Neural crest cell (in vitro differentiated cells): ENCODE measurements around the gene PTCH2. TPM values are rescaled to one million over a fixed set of nuclear protein-coding genes. Genes with fewer than 3 reads are reported as not detected.

Experiments
- DNase-seq: peaks from one replicate; pipeline ENCODE4 v3.0.0; 2021; ENCODE audit warnings: low read depth, mixed read lengths, low spot score
- H3K27ac Mint-ChIP-seq: one replicate; pipeline ENCODE4 v1.8.0; 2021; ENCODE audit warnings: mild to moderate bottlenecking, mixed read lengths; ENCODE audit not compliant: unreplicated experiment
- H3K27me3 Mint-ChIP-seq: 2 replicates; pipeline ENCODE4 v1.8.0; 2021; ENCODE audit warnings: low read depth, mild to moderate bottlenecking, mixed read lengths
- H3K36me3 Mint-ChIP-seq: 2 replicates; pipeline ENCODE4 v1.8.0; 2021; ENCODE audit warnings: low read depth, mild to moderate bottlenecking, mixed read lengths
- H3K4me1 Mint-ChIP-seq: 2 replicates; pipeline ENCODE4 v1.8.0; 2021; ENCODE audit warnings: mixed read lengths
- H3K4me3 Mint-ChIP-seq: one replicate; pipeline ENCODE4 v1.8.0; 2021; ENCODE audit warnings: mild to moderate bottlenecking, mixed read lengths
- H3K9me3 Mint-ChIP-seq: 2 replicates; pipeline ENCODE4 v1.8.0; 2021; ENCODE audit warnings: mixed read lengths
- total RNA-seq: library from RNA; stranded (reverse); gene quantifications from 2 replicates; pipeline ENCODE4 v1.2.1, GENCODE V29; 2021
- TF ChIP-seq, protein P1 (sequence below): fragments of 200-600 bp; sonication (generic); conservative IDR thresholded peaks from 2 replicates; pipeline ENCODE4 v1.5.0; 2021; ENCODE audit warnings: antibody characterized with exemption, mild to moderate bottlenecking

The PTCH2 gene
- total RNA-seq, 1 donor from 2014 or later = 1.4 TPM

GRCh38 chr1:44775078-44775929, 67.7 kb downstream of the PTCH2 start, which contains the start of gene RPS8:
RPS8 (plus strand) TSS chr1:44775540; CDS start chr1:44775597, 57 bp downstream.
- H3K4me3 Mint-ChIP-seq = peak within 1 kb of the TSS; percentile 90

More at GRCh38 chr1:44775078-44775929, 67.7 kb downstream of the PTCH2 start, which contains the start of gene RPS8:
- Mint-ChIP-seq H3K27me3 (no peaks in the 10 kb centered on the region), H3K9me3 (no peaks in the 10 kb centered on the region), H3K27ac (peak within 1 kb of the TSS; percentile 95), H3K4me1 (peaks cover 36% of the 10 kb centered on the region), H3K36me3 (peaks cover 26% of the 10 kb centered on the region)
- TF ChIP-seq, protein P1, sequence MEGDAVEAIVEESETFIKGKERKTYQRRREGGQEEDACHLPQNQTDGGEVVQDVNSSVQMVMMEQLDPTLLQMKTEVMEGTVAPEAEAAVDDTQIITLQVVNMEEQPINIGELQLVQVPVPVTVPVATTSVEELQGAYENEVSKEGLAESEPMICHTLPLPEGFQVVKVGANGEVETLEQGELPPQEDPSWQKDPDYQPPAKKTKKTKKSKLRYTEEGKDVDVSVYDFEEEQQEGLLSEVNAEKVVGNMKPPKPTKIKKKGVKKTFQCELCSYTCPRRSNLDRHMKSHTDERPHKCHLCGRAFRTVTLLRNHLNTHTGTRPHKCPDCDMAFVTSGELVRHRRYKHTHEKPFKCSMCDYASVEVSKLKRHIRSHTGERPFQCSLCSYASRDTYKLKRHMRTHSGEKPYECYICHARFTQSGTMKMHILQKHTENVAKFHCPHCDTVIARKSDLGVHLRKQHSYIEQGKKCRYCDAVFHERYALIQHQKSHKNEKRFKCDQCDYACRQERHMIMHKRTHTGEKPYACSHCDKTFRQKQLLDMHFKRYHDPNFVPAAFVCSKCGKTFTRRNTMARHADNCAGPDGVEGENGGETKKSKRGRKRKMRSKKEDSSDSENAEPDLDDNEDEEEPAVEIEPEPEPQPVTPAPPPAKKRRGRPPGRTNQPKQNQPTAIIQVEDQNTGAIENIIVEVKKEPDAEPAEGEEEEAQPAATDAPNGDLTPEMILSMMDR = no peak
- peak; percentile 86 for DNase-seq

Other genes with a start within 250 kb of the PTCH2 start
- gene TMEM53, start 168.8 kb downstream of the PTCH2 start, total RNA-seq = 14.1 and 15.7 TPM in 2 replicates
- gene ARMH1, start 168.5 kb downstream of the PTCH2 start, total RNA-seq = 5.6 and 5.9 TPM in 2 replicates
- gene RNU5D-1, start 112.1 kb downstream of the PTCH2 start, total RNA-seq = not detected in 2 replicates
- 88.7 and 92.7 TPM in 2 replicates for gene KIF2C, start 103.4 kb downstream of the PTCH2 start, total RNA-seq
- gene RPS8, start 67.7 kb downstream of the PTCH2 start, total RNA-seq = 2,216 and 2,317 TPM in 2 replicates
- gene BEST4, start 55.1 kb downstream of the PTCH2 start, total RNA-seq = 0.14 and 0.23 TPM in 2 replicates
- gene PLK3, start 42.9 kb downstream of the PTCH2 start, total RNA-seq = 15.3 and 15.7 TPM in 2 replicates
- gene DYNLT4, start 35.9 kb downstream of the PTCH2 start, total RNA-seq = not detected in 2 replicates
- 5.5 and 6.5 TPM in 2 replicates for gene BTBD19, start 34.7 kb downstream of the PTCH2 start, total RNA-seq
- 29.2 and 30.8 TPM in 2 replicates for gene EIF2B3, start 143.3 kb upstream of the PTCH2 start, total RNA-seq
- gene HECTD3, start 168.1 kb upstream of the PTCH2 start, total RNA-seq = 26.8 and 29.3 TPM in 2 replicates
- 76.1 and 77.4 TPM in 2 replicates for gene UROD, start 169.0 kb upstream of the PTCH2 start, total RNA-seq